Activated naive CD8-positive, alpha-beta T cell treated with anti-CD3 and anti-CD28 coated beads, Interleukin-2, amount 50 U/mL, for 24 hours (primary cell): ENCODE measurements around the gene ASB10.

Experiments used
- ATAC-seq: fragments of 150-1000 bp; cut with Tn5 transposase; one replicate; pipeline ENCODE4 v1.10.0; 2021
- DNase-seq: peaks from one replicate; pipeline ENCODE4 v3.0.0; 2021
- H3K27ac Mint-ChIP-seq: one replicate; pipeline ENCODE4 v1.8.0; 2021; ENCODE audit warnings: mild to moderate bottlenecking, mixed read lengths
- H3K27me3 Mint-ChIP-seq: one replicate; pipeline ENCODE4 v1.8.0; 2021; ENCODE audit warnings: mixed read lengths
- H3K36me3 Mint-ChIP-seq: one replicate; pipeline ENCODE4 v1.8.0; 2021; ENCODE audit warnings: low read depth, mixed read lengths
- H3K4me1 Mint-ChIP-seq: one replicate; pipeline ENCODE4 v1.8.0; 2021; ENCODE audit warnings: mixed read lengths
- H3K4me3 Mint-ChIP-seq: one replicate; pipeline ENCODE4 v1.8.0; 2021; ENCODE audit warnings: mild to moderate bottlenecking, moderate library complexity, mixed read lengths
- H3K9me3 Mint-ChIP-seq: one replicate; pipeline ENCODE4 v1.8.0; 2021; ENCODE audit warnings: mixed read lengths

Gene ASB10

GRCh38 chr7:151225948-151226510 lies 39.0 kb upstream of the ASB10 start:
- ATAC-seq (no peak), DNase-seq (no peak)
- Mint-ChIP-seq H3K9me3 (no peaks in the 10 kb centered on the region), H3K36me3 (peaks cover 41% of the 10 kb centered on the region), H3K4me1 (peaks cover 32% of the 10 kb centered on the region), H3K27ac (peak overlapping the region; percentile 96), H3K27me3 (no peaks in the 10 kb centered on the region), H3K4me3 (peak overlapping the region; percentile 91)

- no peak overlapping the region for H3K27ac Mint-ChIP-seq
- no peak overlapping the region for H3K4me3 Mint-ChIP-seq
- H3K36me3 Mint-ChIP-seq, result peaks cover 57% of the 10 kb centered on the region
- DNase-seq (no peak), ATAC-seq (no peak)
- no peaks in the 10 kb centered on the region for H3K9me3 Mint-ChIP-seq
- H3K4me1 Mint-ChIP-seq, result peaks cover 32% of the 10 kb centered on the region
- H3K27me3 Mint-ChIP-seq, result no peaks in the 10 kb centered on the region
Observed at GRCh38 chr7:151223728-151224127, 36.7 kb upstream of the ASB10 start.

GRCh38 chr7:151218170-151218569 lies 31.1 kb upstream of the ASB10 start:
- Mint-ChIP-seq H3K36me3 (peaks cover 62% of the 10 kb centered on the region), H3K4me3 (no peak overlapping the region), H3K4me1 (no peaks in the 10 kb centered on the region), H3K9me3 (no peaks in the 10 kb centered on the region), H3K27me3 (no peaks in the 10 kb centered on the region), H3K27ac (no peak overlapping the region)
- DNase-seq, result no peak
- no peak for ATAC-seq

- no peaks in the 10 kb centered on the region for H3K4me1 Mint-ChIP-seq
- no peaks in the 10 kb centered on the region for H3K9me3 Mint-ChIP-seq
- H3K27me3 Mint-ChIP-seq, result no peaks in the 10 kb centered on the region
- ATAC-seq, result no peak
- H3K36me3 Mint-ChIP-seq, result peaks cover 45% of the 10 kb centered on the region
- no peak overlapping the region for H3K27ac Mint-ChIP-seq
- H3K4me3 Mint-ChIP-seq, result no peak overlapping the region
- no peak for DNase-seq
Observed at GRCh38 chr7:151215396-151215795, 28.3 kb upstream of the ASB10 start.

GRCh38 chr7:151213826-151214225 lies 26.8 kb upstream of the ASB10 start:
- peaks cover 2% of the 10 kb centered on the region for H3K4me1 Mint-ChIP-seq
- no peak for DNase-seq
- no peak overlapping the region for H3K27ac Mint-ChIP-seq
- ATAC-seq, result no peak
- no peaks in the 10 kb centered on the region for H3K27me3 Mint-ChIP-seq
- peaks cover 35% of the 10 kb centered on the region for H3K36me3 Mint-ChIP-seq
- no peak overlapping the region for H3K4me3 Mint-ChIP-seq
- no peaks in the 10 kb centered on the region for H3K9me3 Mint-ChIP-seq

GRCh38 chr7:151212626-151213025 lies 25.6 kb upstream of the ASB10 start:
- peaks cover 9% of the 10 kb centered on the region for H3K4me1 Mint-ChIP-seq
- DNase-seq (no peak), ATAC-seq (no peak)
- H3K36me3 Mint-ChIP-seq, result peaks cover 24% of the 10 kb centered on the region
- H3K27ac Mint-ChIP-seq, result no peak overlapping the region
- no peak overlapping the region for H3K4me3 Mint-ChIP-seq
- no peaks in the 10 kb centered on the region for H3K9me3 Mint-ChIP-seq
- H3K27me3 Mint-ChIP-seq, result no peaks in the 10 kb centered on the region

GRCh38 chr7:151211155-151211772 lies 24.2 kb upstream of the ASB10 start:
- peaks cover 21% of the 10 kb centered on the region for H3K4me1 Mint-ChIP-seq
- H3K27me3 Mint-ChIP-seq, result no peaks in the 10 kb centered on the region
- no peak for ATAC-seq
- no peak overlapping the region for H3K4me3 Mint-ChIP-seq
- H3K9me3 Mint-ChIP-seq, result no peaks in the 10 kb centered on the region
- DNase-seq, result no peak
- no peak overlapping the region for H3K27ac Mint-ChIP-seq
- H3K36me3 Mint-ChIP-seq, result peaks cover 19% of the 10 kb centered on the region

GRCh38 chr7:151210087-151210854 lies 23.2 kb upstream of the ASB10 start, which contains the start of gene H2BK1:
H2BK1 (minus strand) TSS chr7:151210488; CDS start chr7:151210318, 170 bp downstream.
- ATAC-seq, result no peak
- Mint-ChIP-seq H3K9me3 (no peaks in the 10 kb centered on the region), H3K27me3 (peaks cover 2% of the 10 kb centered on the region), H3K27ac (no peak within 1 kb of the TSS), H3K4me1 (peaks cover 25% of the 10 kb centered on the region), H3K36me3 (peaks cover 14% of the 10 kb centered on the region), H3K4me3 (no peak within 1 kb of the TSS)
- DNase-seq, result no peak

GRCh38 chr7:151209588-151209987 lies 22.5 kb upstream of the ASB10 start:
- H3K27me3 Mint-ChIP-seq, result peaks cover 7% of the 10 kb centered on the region
- peaks cover 8% of the 10 kb centered on the region for H3K36me3 Mint-ChIP-seq
- H3K27ac Mint-ChIP-seq, result no peak overlapping the region
- DNase-seq (no peak), ATAC-seq (no peak)
- H3K4me3 Mint-ChIP-seq, result no peak overlapping the region
- no peaks in the 10 kb centered on the region for H3K9me3 Mint-ChIP-seq
- H3K4me1 Mint-ChIP-seq, result peaks cover 26% of the 10 kb centered on the region

GRCh38 chr7:151208253-151208862 lies 21.3 kb upstream of the ASB10 start:
- Mint-ChIP-seq H3K27ac (no peak overlapping the region), H3K27me3 (peaks cover 9% of the 10 kb centered on the region), H3K4me1 (peaks cover 26% of the 10 kb centered on the region), H3K9me3 (no peaks in the 10 kb centered on the region), H3K36me3 (peaks cover 1% of the 10 kb centered on the region), H3K4me3 (no peak overlapping the region)
- no peak for ATAC-seq
- DNase-seq, result no peak

GRCh38 chr7:151207804-151208203 lies 20.8 kb upstream of the ASB10 start:
- no peak for DNase-seq
- H3K4me3 Mint-ChIP-seq, result no peak overlapping the region
- H3K9me3 Mint-ChIP-seq, result no peaks in the 10 kb centered on the region
- H3K4me1 Mint-ChIP-seq, result peaks cover 26% of the 10 kb centered on the region
- no peak for ATAC-seq
- peaks cover 9% of the 10 kb centered on the region for H3K27me3 Mint-ChIP-seq
- no peaks in the 10 kb centered on the region for H3K36me3 Mint-ChIP-seq
- no peak overlapping the region for H3K27ac Mint-ChIP-seq

GRCh38 chr7:151207315-151207714 lies 20.3 kb upstream of the ASB10 start:
- Mint-ChIP-seq H3K27ac (no peak overlapping the region), H3K36me3 (no peaks in the 10 kb centered on the region), H3K4me3 (no peak overlapping the region), H3K4me1 (peaks cover 26% of the 10 kb centered on the region), H3K27me3 (peaks cover 9% of the 10 kb centered on the region), H3K9me3 (no peaks in the 10 kb centered on the region)
- ATAC-seq (no peak), DNase-seq (no peak)

GRCh38 chr7:151206914-151207313 lies 19.9 kb upstream of the ASB10 start:
- no peak overlapping the region for H3K4me3 Mint-ChIP-seq
- DNase-seq, result no peak
- peaks cover 26% of the 10 kb centered on the region for H3K4me1 Mint-ChIP-seq
- no peak for ATAC-seq
- no peak overlapping the region for H3K27ac Mint-ChIP-seq
- peaks cover 9% of the 10 kb centered on the region for H3K27me3 Mint-ChIP-seq
- H3K9me3 Mint-ChIP-seq, result no peaks in the 10 kb centered on the region
- H3K36me3 Mint-ChIP-seq, result no peaks in the 10 kb centered on the region

- DNase-seq (no peak), ATAC-seq (no peak)
- H3K27me3 Mint-ChIP-seq, result peaks cover 9% of the 10 kb centered on the region
- H3K4me3 Mint-ChIP-seq, result no peak overlapping the region
- no peaks in the 10 kb centered on the region for H3K9me3 Mint-ChIP-seq
- H3K36me3 Mint-ChIP-seq, result no peaks in the 10 kb centered on the region
- H3K27ac Mint-ChIP-seq, result no peak overlapping the region
- peaks cover 26% of the 10 kb centered on the region for H3K4me1 Mint-ChIP-seq
Observed at GRCh38 chr7:151205730-151206129, 18.7 kb upstream of the ASB10 start.
